Activated B cell treated with CpG ODN at 0.5 μM for 24 hours (primary cell): ENCODE measurements around the gene ALDH1L1. TPM values are rescaled to one million over a fixed set of nuclear protein-coding genes. Genes with fewer than 3 reads are reported as not detected.

Experiments
- ATAC-seq: fragments of 200-7000 bp; cut with Tn5 transposase; one replicate; pipeline ENCODE4 v1.10.0; 2021; ENCODE audit warnings: low read depth, mild to moderate bottlenecking, moderate library complexity
- CTCF ChIA-PET: fragments of 350-600 bp; sonication (Branson Sonifier 250); formaldehyde crosslinking; loops from one replicate; lab custom pipeline; 2021; ENCODE audit warnings: antibody characterized with exemption; lab: Charles Lee
- POLR2A ChIA-PET: fragments of 350-600 bp; sonication (Branson Sonifier 250); formaldehyde crosslinking; loops from one replicate; lab custom pipeline; 2021; ENCODE audit warnings: antibody characterized with exemption; lab: Charles Lee
- DNase-seq: peaks from one replicate; pipeline ENCODE4 v3.0.0; 2022
- H3K27ac Mint-ChIP-seq: one replicate; pipeline ENCODE4 v1.8.0; 2020; ENCODE audit warnings: mixed read lengths
- H3K27me3 Mint-ChIP-seq: one replicate; pipeline ENCODE4 v1.8.0; 2021; ENCODE audit warnings: mixed read lengths
- H3K36me3 Mint-ChIP-seq: one replicate; pipeline ENCODE4 v1.8.0; 2021; ENCODE audit warnings: low read depth, mixed read lengths
- H3K4me1 Mint-ChIP-seq: one replicate; pipeline ENCODE4 v1.8.0; 2021; ENCODE audit warnings: mixed read lengths
- H3K4me3 Mint-ChIP-seq: one replicate; pipeline ENCODE4 v1.8.0; 2020; ENCODE audit warnings: mild to moderate bottlenecking, mixed read lengths
- H3K9me3 Mint-ChIP-seq: one replicate; pipeline ENCODE4 v1.8.0; 2020; ENCODE audit warnings: mixed read lengths
- intact Hi-C: fragments of 100-400 bp; cut with micrococcal nuclease; formaldehyde crosslinking; loops from one replicate; pipeline ENCODE4 v1.15.1; 2024
- total RNA-seq: library from RNA; stranded (reverse); gene quantifications from 2 replicates; pipeline ENCODE4 v1.2.3, GENCODE V29; 2022
- TF ChIP-seq, protein P1 (sequence below): fragments of 200-600 bp; IDR thresholded peaks from one replicate; pipeline ENCODE4 v1.8.0; 2022; ENCODE audit warnings: antibody characterized with exemption, mild to moderate bottlenecking

Gene ALDH1L1
- total RNA-seq, 1 donor from 2014 or later, result not detected

- no peak overlapping the region for H3K27ac Mint-ChIP-seq
- DNase-seq (no peak), ATAC-seq (no peak)
- TF ChIP-seq, protein P1, sequence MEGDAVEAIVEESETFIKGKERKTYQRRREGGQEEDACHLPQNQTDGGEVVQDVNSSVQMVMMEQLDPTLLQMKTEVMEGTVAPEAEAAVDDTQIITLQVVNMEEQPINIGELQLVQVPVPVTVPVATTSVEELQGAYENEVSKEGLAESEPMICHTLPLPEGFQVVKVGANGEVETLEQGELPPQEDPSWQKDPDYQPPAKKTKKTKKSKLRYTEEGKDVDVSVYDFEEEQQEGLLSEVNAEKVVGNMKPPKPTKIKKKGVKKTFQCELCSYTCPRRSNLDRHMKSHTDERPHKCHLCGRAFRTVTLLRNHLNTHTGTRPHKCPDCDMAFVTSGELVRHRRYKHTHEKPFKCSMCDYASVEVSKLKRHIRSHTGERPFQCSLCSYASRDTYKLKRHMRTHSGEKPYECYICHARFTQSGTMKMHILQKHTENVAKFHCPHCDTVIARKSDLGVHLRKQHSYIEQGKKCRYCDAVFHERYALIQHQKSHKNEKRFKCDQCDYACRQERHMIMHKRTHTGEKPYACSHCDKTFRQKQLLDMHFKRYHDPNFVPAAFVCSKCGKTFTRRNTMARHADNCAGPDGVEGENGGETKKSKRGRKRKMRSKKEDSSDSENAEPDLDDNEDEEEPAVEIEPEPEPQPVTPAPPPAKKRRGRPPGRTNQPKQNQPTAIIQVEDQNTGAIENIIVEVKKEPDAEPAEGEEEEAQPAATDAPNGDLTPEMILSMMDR, result no peak
- no peaks in the 10 kb centered on the region for H3K4me1 Mint-ChIP-seq
- ChIA-PET CTCF (no interaction called here), POLR2A (no interaction called here)
- H3K36me3 Mint-ChIP-seq, result no peaks in the 10 kb centered on the region
- no peaks in the 10 kb centered on the region for H3K9me3 Mint-ChIP-seq
- intact Hi-C loops, result no loop called here
- H3K27me3 Mint-ChIP-seq, result peaks cover 2% of the 10 kb centered on the region
- no peak overlapping the region for H3K4me3 Mint-ChIP-seq
Measured at GRCh38 chr3:126159476-126159875, 20.9 kb downstream of the ALDH1L1 start.

DNA sequence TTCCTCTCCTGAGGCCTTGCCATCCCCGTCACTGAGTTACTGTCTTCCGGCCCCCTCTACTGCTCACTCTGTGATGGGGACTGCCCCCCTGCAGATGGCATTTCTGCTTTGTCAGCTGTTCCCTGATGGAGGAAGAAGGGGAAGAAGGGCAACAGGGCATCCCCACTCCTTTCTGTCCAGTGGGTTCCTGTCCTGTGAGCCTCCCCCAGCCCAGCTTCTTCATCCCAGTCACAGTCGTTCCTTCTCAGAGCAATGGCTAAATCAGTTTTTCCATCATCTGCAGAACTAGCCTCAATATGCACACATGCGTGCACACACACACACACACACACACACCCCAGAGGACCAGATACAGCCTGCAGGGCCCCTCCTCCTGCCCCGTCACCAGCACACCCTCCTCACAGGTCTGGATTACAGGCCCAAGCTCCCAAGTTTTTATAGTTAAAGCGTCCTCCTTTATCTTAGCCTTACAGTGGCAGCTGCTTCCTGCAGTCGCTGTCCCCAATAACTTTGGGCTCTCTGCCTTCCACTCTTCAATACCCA is 21.4 kb downstream of the ALDH1L1 start:
- DNase-seq (no peak), ATAC-seq (no peak)
- H3K36me3 Mint-ChIP-seq, result no peaks in the 10 kb centered on the region
- H3K9me3 Mint-ChIP-seq, result no peaks in the 10 kb centered on the region
- H3K27ac Mint-ChIP-seq, result no peak overlapping the region
- no peak overlapping the region for H3K4me3 Mint-ChIP-seq
- H3K4me1 Mint-ChIP-seq, result no peaks in the 10 kb centered on the region
- TF ChIP-seq, protein P1, result no peak
- peaks cover 2% of the 10 kb centered on the region for H3K27me3 Mint-ChIP-seq
- CTCF ChIA-PET, result no interaction called here
- POLR2A ChIA-PET, result no interaction called here
- intact Hi-C loops, result no loop called here

DNA sequence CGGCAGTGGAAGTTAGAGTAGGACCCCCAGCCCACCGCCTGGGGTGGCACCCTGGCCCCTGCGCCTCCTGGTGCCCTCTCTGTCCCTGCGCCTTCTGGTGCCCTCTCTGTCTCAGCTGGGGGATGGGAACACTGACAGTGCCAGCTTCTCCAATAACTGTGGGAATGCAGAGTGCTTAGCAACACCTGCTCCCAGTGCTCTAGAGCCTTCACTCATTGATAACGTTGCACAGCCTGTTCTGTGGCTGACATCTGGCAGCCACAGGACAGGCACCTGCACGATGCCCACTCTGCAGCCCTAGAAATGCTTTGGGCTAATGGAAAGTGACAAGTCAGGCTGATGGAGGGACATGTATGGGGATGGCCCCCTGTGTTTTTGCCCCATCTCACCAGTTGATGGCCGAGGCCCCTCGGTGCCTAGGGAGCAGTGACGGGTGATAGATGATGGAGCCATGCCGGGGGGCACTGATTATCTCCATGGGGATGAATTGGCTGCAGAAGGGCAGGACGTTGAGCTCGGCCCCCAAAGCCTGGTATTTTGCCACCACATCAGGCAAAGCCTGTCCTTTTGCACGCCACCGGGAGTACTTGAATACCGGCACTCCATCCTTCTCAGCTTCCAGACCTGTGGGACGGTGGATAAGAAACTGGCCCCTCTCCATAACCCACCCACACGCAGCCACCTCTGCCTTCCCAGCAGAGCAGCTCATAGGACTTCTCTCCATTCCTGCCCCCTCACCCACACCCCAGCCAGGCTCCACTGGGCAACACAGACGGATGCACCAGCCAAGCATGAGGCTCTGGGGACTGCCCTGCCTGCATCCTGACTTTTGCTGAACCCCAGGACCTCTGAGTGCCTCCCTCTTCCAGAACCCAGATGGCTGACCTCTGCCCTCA is 22.1 kb downstream of the ALDH1L1 start:
- ChIA-PET POLR2A (no interaction called here), CTCF (no interaction called here)
- no peaks in the 10 kb centered on the region for H3K4me1 Mint-ChIP-seq
- ATAC-seq, result no peak
- no peak for DNase-seq
- no peaks in the 10 kb centered on the region for H3K9me3 Mint-ChIP-seq
- H3K4me3 Mint-ChIP-seq, result no peak overlapping the region
- no peak overlapping the region for H3K27ac Mint-ChIP-seq
- intact Hi-C loops, result no loop called here
- H3K27me3 Mint-ChIP-seq, result no peaks in the 10 kb centered on the region
- TF ChIP-seq, protein P1, result no peak
- H3K36me3 Mint-ChIP-seq, result no peaks in the 10 kb centered on the region

GRCh38 chr3:126157083-126157768 is 23.2 kb downstream of the ALDH1L1 start:
- intact Hi-C loops, result no loop called here
- POLR2A ChIA-PET, result no interaction called here
- CTCF ChIA-PET, result no interaction called here
- no peaks in the 10 kb centered on the region for H3K27me3 Mint-ChIP-seq
- H3K27ac Mint-ChIP-seq, result no peak overlapping the region
- no peak for DNase-seq
- H3K4me1 Mint-ChIP-seq, result no peaks in the 10 kb centered on the region
- ATAC-seq, result no peak
- H3K4me3 Mint-ChIP-seq, result no peak overlapping the region
- H3K36me3 Mint-ChIP-seq, result no peaks in the 10 kb centered on the region
- H3K9me3 Mint-ChIP-seq, result no peaks in the 10 kb centered on the region
- TF ChIP-seq, protein P1, result no peak

DNA sequence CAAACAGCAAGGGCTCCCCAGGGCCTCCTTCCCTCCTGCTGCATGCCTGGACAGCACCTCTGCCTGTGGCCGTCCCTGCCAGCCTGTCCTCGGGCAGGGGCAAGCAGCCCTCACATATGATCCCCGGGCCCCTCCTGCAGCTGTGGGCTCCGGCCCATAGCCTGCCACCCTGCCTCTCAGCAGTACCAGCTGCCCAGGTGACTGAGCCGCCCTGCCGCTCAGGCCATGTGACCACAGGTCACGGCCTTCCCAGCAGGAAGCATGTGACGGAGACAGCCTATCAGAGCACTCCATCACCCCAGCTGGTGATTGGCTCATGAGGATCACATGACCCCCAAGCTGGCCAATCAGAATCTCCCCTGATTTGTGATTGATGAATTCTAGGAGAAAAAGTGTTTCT is 23.9 kb downstream of the ALDH1L1 start:
- ChIA-PET POLR2A (no interaction called here), CTCF (no interaction called here)
- intact Hi-C loops, result no loop called here
- no peaks in the 10 kb centered on the region for H3K27me3 Mint-ChIP-seq
- H3K4me3 Mint-ChIP-seq, result no peak overlapping the region
- ATAC-seq (no peak), DNase-seq (no peak)
- no peaks in the 10 kb centered on the region for H3K4me1 Mint-ChIP-seq
- no peak overlapping the region for H3K27ac Mint-ChIP-seq
- TF ChIP-seq, protein P1, result no peak
- H3K9me3 Mint-ChIP-seq, result no peaks in the 10 kb centered on the region
- H3K36me3 Mint-ChIP-seq, result no peaks in the 10 kb centered on the region
